OCI-LY1 (cell line): Measurements from ENCODE around the gene APOF.
"Not testable (repeated sequence)": the region's sequence is repeated elsewhere in the genome, so short reads cannot be mapped to it uniquely, and the experiment has no call there.

Experiments
- H2AFZ ChIP-seq: fragments of 200-600 bp; sonication (generic), shearing (Covaris generic); 2 replicates; pipeline ENCODE4 v1.6.0; 2014; ENCODE audit warnings: antibody characterized with exemption, mild to moderate bottlenecking, low read length
- H3F3A ChIP-seq: fragments of 200-600 bp; sonication (generic), shearing (Covaris generic); 2 replicates; pipeline ENCODE4 v1.6.0; 2014; ENCODE audit warnings: mild to moderate bottlenecking, antibody characterized with exemption, low read length, moderate library complexity; ENCODE audit not compliant: insufficient read depth
- H3K27ac ChIP-seq: fragments of 200-600 bp; sonication (generic); 2 replicates; pipeline ENCODE4 v1.5.1; 2014; ENCODE audit warnings: low read length, mixed run types, mild to moderate bottlenecking, low read depth; ENCODE audit not compliant: poor library complexity, severe bottlenecking
- H3K27me3 ChIP-seq: fragments of 200-600 bp; sonication (generic); 2 replicates; pipeline ENCODE4 v1.6.0; 2014; ENCODE audit warnings: antibody characterized with exemption, mild to moderate bottlenecking, low read length, moderate library complexity; ENCODE audit not compliant: insufficient read depth
- H3K36me3 ChIP-seq: fragments of 200-600 bp; sonication (generic); 2 replicates; pipeline ENCODE4 v1.6.1; 2014; ENCODE audit warnings: mild to moderate bottlenecking, antibody characterized with exemption, low read length, moderate library complexity, mixed read lengths; ENCODE audit not compliant: insufficient read depth
- H3K4me1 ChIP-seq: fragments of 200-600 bp; sonication (generic); 2 replicates; pipeline ENCODE4 v1.5.1; 2014; ENCODE audit warnings: mild to moderate bottlenecking, low read length, moderate library complexity; ENCODE audit not compliant: insufficient read depth, severe bottlenecking
- H3K4me2 ChIP-seq: fragments of 200-600 bp; sonication (generic), shearing (Covaris generic); 2 replicates; pipeline ENCODE4 v1.6.1; 2014; ENCODE audit warnings: low read length
- H3K4me3 ChIP-seq: fragments of 200-600 bp; sonication (generic); 2 replicates; pipeline ENCODE4 v1.5.1; 2014; ENCODE audit warnings: low read length, low read depth, mild to moderate bottlenecking, mixed read lengths; ENCODE audit not compliant: poor library complexity, severe bottlenecking
- H3K79me2 ChIP-seq: fragments of 200-600 bp; shearing (Covaris generic); 2 replicates; pipeline ENCODE4 v1.6.1; 2016; ENCODE audit warnings: mixed run types, low read length, mixed read lengths; ENCODE audit not compliant: insufficient read depth
- H3K9ac ChIP-seq: fragments of 200-600 bp; sonication (generic), shearing (Covaris generic); 2 replicates; pipeline ENCODE4 v1.6.1; 2014; ENCODE audit warnings: mild to moderate bottlenecking, low read length, mixed read lengths
- H3K9me2 ChIP-seq: fragments of 200-600 bp; sonication (generic), shearing (Covaris generic); 2 replicates; pipeline ENCODE4 v1.6.1; 2014; ENCODE audit warnings: low read depth, mild to moderate bottlenecking, low read length, mixed read lengths
- H3K9me3 ChIP-seq: fragments of 200-600 bp; shearing (Covaris generic); 2 replicates; pipeline ENCODE4 v1.6.1; 2014; ENCODE audit warnings: low read length, mixed read lengths
- H4K20me1 ChIP-seq: fragments of 200-600 bp; sonication (generic), shearing (Covaris generic); 2 replicates; pipeline ENCODE4 v1.6.0; 2016; ENCODE audit warnings: mild to moderate bottlenecking, low read length; ENCODE audit not compliant: insufficient read depth
- CTCF ChIP-seq: fragments of 200-600 bp; sonication (generic), shearing (Covaris generic); IDR thresholded peaks from 2 replicates; pipeline ENCODE4 v1.5.1; 2017; ENCODE audit warnings: mild to moderate bottlenecking, antibody characterized with exemption, low read length, moderate library complexity, mixed read lengths
- EZH2 ChIP-seq: fragments of 200-600 bp; sonication (generic), shearing (Covaris generic); IDR thresholded peaks from 2 replicates; pipeline ENCODE4 v1.8.0; 2017; ENCODE audit warnings: borderline replicate concordance, mixed run types, mild to moderate bottlenecking, antibody characterized with exemption, low read length, moderate library complexity, mixed read lengths

APOF gene

GRCh38 chr12:56408799-56409417 is 46.3 kb upstream of the APOF start:
- H3F3A ChIP-seq: no peaks in the 10 kb centered on the region
- no peak overlapping the region for H3K4me2 ChIP-seq
- H3K4me1 ChIP-seq: no peaks in the 10 kb centered on the region
- peaks cover 21% of the 10 kb centered on the region for H3K36me3 ChIP-seq
- H3K27ac ChIP-seq: no peak overlapping the region
- H3K9me2 ChIP-seq: no peaks in the 10 kb centered on the region
- no peak overlapping the region for H3K4me3 ChIP-seq
- no peaks in the 10 kb centered on the region for H3K9me3 ChIP-seq
- no peak overlapping the region for H2AFZ ChIP-seq
- TF ChIP-seq EZH2: no peak
- no peak for TF ChIP-seq CTCF
- H3K9ac ChIP-seq: no peak overlapping the region
- no peaks in the 10 kb centered on the region for H4K20me1 ChIP-seq
- H3K79me2 ChIP-seq: no peaks in the 10 kb centered on the region
- no peaks in the 10 kb centered on the region for H3K27me3 ChIP-seq

- not testable (repeated sequence) for H3K27ac ChIP-seq, H3K4me1 ChIP-seq, H3K4me3 ChIP-seq, H3K9me3 ChIP-seq, H3K27me3 ChIP-seq, H3K9me2 ChIP-seq, H4K20me1 ChIP-seq, H3F3A ChIP-seq, H3K9ac ChIP-seq, H3K79me2 ChIP-seq, H3K4me2 ChIP-seq, H2AFZ ChIP-seq, H3K36me3 ChIP-seq
These were observed 41.6 kb upstream of the APOF start for GRCh38 chr12:56404227-56404626.

- not testable (repeated sequence) for H3K4me1 ChIP-seq, H3K4me2 ChIP-seq, H3K4me3 ChIP-seq, H3K9ac ChIP-seq, H2AFZ ChIP-seq, H3K36me3 ChIP-seq, H3K9me2 ChIP-seq, H3K9me3 ChIP-seq, H4K20me1 ChIP-seq, H3F3A ChIP-seq, H3K27me3 ChIP-seq, H3K79me2 ChIP-seq, H3K27ac ChIP-seq
These were observed 39.0 kb upstream of the APOF start for GRCh38 chr12:56401612-56402011.

- H3K9me3 ChIP-seq, H3K9me2 ChIP-seq, H2AFZ ChIP-seq: not testable (repeated sequence)
These were observed 38.5 kb upstream of the APOF start for GRCh38 chr12:56401125-56401524.

GRCh38 chr12:56399466-56399865 is 36.8 kb upstream of the APOF start:
- H3K4me1 ChIP-seq, H2AFZ ChIP-seq, H3K27ac ChIP-seq, H3F3A ChIP-seq, H3K9me2 ChIP-seq, H3K4me3 ChIP-seq, H3K36me3 ChIP-seq, H3K9me3 ChIP-seq, H3K79me2 ChIP-seq, H3K4me2 ChIP-seq, H4K20me1 ChIP-seq, H3K27me3 ChIP-seq, H3K9ac ChIP-seq: not testable (repeated sequence)

More at GRCh38 chr12:56401125-56401524, 38.5 kb upstream of the APOF start:
- H3K79me2 ChIP-seq, H3K4me1 ChIP-seq, H3K27ac ChIP-seq, H3K36me3 ChIP-seq, H3K4me2 ChIP-seq, H3K27me3 ChIP-seq, H3K9ac ChIP-seq, H4K20me1 ChIP-seq, H3F3A ChIP-seq, H3K4me3 ChIP-seq: not testable (repeated sequence)
